Ishikawa (cell line): ENCODE data around the gene SOX21.

Experiments
- CEBPB ChIP-seq: IDR thresholded peaks from 2 replicates; pipeline ENCODE4 v1.6.1; 2012
- CREB1 ChIP-seq: IDR thresholded peaks from 2 replicates; pipeline ENCODE4 v1.6.1; 2012; ENCODE audit warnings: low read depth
- EGR1 ChIP-seq: IDR thresholded peaks from 2 replicates; pipeline ENCODE4 v1.6.1; 2012
- EP300 ChIP-seq: IDR thresholded peaks from 2 replicates; pipeline ENCODE4 v1.6.1; 2012; ENCODE audit warnings: borderline replicate concordance
- FOXM1 ChIP-seq: IDR thresholded peaks from 2 replicates; pipeline ENCODE4 v1.6.1; 2012; ENCODE audit warnings: low read depth, borderline replicate concordance
- NFIC ChIP-seq: IDR thresholded peaks from 2 replicates; pipeline ENCODE4 v1.6.1; 2012
- RAD21 ChIP-seq: IDR thresholded peaks from 2 replicates; pipeline ENCODE4 v1.6.1; 2012; ENCODE audit warnings: low read depth
- TAF1 ChIP-seq: IDR thresholded peaks from 2 replicates; pipeline ENCODE4 v1.6.1; 2012; ENCODE audit warnings: low read depth, mild to moderate bottlenecking
- TCF12 ChIP-seq: IDR thresholded peaks from 2 replicates; pipeline ENCODE4 v1.6.1; 2012; ENCODE audit warnings: low read depth
- TEAD4 ChIP-seq: IDR thresholded peaks from 2 replicates; pipeline ENCODE4 v1.6.1; 2012
- YY1 ChIP-seq: IDR thresholded peaks from 2 replicates; pipeline ENCODE4 v1.6.1; 2012; ENCODE audit warnings: low read depth
- ZBTB7A ChIP-seq: IDR thresholded peaks from 2 replicates; pipeline ENCODE4 v1.6.1; 2012; ENCODE audit warnings: low read depth
- TF ChIP-seq, protein P1 (sequence below): IDR thresholded peaks from 2 replicates; pipeline ENCODE4 v1.6.1; 2012
- TF ChIP-seq, protein P2 (sequence below): IDR thresholded peaks from 2 replicates; pipeline ENCODE4 v1.6.1; 2012
- TF ChIP-seq, protein P3 (sequence below): IDR thresholded peaks from 2 replicates; pipeline ENCODE4 v1.6.1; 2012; ENCODE audit warnings: low read depth, mild to moderate bottlenecking

Gene SOX21

DNA sequence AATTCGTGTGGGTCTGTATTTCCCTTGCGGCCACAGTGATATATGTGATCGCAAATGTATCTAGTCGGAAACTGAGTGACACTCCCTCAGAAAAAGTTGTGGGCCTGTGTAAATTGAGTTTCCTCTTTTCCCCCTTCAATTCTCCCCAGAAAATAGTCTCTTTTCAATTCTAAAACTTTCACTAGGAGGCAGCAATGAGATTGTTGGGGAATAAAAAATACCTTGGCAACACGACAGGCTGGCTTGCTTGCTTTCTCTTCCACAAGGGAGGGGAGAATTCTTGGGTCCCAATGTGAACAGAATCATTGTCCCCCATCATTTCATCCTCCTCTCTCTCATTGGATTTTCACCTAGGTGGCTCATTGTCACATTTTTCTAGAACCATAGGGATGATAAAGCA, 3.7 kb upstream of the SOX21 start:
- TF ChIP-seq TEAD4 (no peak), NFIC (no peak), CEBPB (no peak), RAD21 (peak; percentile 18; the same call in 1 of the 2 replicates), TCF12 (no peak), CREB1 (no peak), ZBTB7A (no peak)
- TF ChIP-seq, protein P1, sequence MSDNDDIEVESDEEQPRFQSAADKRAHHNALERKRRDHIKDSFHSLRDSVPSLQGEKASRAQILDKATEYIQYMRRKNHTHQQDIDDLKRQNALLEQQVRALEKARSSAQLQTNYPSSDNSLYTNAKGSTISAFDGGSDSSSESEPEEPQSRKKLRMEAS = no peak

DNA sequence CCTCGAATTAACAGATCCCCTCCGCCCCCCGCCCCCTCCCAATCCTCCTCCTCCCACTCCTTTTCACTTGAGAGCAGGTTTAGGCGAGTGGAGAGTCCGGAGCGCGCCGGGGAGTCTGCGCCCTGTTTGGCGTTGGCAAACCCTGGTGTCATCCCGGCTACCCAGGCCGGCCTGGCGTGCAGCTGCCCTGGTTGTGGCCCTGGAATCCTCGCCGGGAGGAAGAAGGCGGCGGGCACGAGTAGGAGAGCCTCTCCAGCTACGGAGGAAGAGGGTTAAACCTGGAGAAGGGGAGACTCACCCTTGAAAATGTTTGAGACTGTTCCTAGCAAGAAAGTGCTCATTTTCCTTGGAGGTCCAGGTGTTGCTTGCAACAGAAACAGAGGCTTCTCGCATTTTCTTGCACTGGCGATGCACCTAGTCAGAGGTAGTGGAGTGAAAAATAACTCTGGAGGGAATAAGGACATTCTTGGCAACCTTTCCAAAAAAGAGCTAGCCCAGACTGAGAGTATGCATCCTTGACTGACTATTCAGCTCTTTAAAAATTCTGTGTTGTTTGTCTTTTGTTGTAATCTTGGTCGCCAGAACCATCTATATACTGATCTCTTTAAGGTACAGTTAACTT, 1.3 kb upstream of the SOX21 start:
- no peak for TF ChIP-seq TCF12
- TF ChIP-seq, protein P2, sequence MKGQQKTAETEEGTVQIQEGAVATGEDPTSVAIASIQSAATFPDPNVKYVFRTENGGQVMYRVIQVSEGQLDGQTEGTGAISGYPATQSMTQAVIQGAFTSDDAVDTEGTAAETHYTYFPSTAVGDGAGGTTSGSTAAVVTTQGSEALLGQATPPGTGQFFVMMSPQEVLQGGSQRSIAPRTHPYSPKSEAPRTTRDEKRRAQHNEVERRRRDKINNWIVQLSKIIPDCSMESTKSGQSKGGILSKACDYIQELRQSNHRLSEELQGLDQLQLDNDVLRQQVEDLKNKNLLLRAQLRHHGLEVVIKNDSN = no peak
- TF ChIP-seq EGR1 = no peak
- TF ChIP-seq ZBTB7A = no peak
- no peak for TF ChIP-seq TAF1
- no peak for TF ChIP-seq CREB1

DNA sequence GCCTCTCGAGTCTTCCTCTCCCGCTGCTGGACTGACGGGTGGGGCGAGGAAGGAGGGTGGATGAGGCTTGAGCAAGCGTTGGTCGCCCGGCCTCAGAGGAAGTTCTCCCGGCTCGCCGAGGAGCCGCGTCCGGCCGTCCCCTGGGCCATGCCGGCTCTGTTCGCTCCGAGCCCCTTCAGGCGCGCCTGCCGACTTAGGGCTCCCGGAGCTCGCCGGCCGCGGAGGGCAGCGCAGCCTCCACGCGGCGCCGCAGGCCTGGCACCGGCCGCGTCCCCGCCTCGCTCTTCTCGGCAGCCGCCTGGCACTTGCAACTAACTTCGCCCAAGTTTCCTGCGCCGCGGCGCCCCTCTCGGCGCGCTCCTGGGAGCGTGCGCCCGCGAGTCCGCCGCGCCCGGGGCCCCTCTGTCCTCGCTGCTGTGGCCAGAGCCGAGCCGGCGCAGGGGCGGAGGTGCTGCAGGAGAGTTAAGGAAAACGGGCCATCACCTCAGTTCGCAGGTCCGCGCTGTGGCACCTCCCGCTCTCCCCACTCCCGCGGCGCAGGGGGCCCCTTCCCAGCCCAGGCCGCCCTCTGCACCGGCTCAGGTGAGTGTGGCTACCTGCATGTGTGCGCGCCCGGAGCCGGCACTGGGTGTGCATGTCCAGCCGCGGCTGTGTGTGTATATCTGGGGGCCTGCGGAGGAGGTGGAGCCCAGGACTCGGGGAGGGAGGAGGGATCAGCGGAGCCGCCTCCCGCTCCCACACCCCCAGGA, 641 bp upstream of the SOX21 start:
- TF ChIP-seq ZBTB7A = peak; percentile 44; the same call in 1 of the 2 replicates
- TF ChIP-seq TCF12 = no peak
- no peak for TF ChIP-seq CEBPB
- no peak for TF ChIP-seq EP300
- no peak for TF ChIP-seq FOXM1
- TF ChIP-seq TAF1 = no peak

DNA sequence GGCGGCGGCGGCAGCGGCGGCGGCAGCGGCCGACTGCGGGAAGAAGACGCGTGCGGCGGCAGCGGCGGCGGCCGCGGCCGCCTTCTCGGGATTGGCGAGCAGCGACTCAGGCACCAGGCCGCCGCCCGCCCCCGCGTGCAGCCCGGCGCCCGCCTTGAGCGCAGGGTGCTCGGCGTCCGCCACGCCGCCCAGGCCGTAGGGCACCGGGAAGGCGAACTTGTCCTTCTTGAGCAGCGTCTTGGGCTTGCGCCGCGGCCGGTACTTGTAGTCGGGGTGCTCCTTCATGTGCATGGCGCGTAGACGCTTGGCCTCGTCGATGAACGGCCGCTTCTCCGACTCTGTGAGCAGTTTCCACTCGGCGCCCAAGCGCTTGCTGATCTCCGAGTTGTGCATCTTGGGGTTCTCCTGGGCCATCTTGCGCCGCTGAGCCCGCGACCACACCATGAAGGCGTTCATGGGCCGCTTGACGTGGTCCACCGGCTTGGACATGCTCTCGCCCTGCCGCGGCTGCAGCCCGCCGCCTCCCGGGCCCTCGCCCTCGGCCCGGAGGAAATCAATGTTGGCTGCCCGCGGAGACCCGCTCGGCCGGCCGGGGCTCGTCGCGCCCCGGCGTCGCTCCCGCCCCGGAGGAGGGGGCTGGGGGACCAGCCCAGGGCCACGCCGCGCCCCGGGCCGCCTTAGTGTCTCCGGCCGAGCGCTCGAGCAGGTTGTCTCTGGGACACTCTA, 621 bp downstream of the SOX21 start:
- TF ChIP-seq ZBTB7A (no peak), EGR1 (peak; percentile 53; the same call in 1 of the 2 replicates)

DNA sequence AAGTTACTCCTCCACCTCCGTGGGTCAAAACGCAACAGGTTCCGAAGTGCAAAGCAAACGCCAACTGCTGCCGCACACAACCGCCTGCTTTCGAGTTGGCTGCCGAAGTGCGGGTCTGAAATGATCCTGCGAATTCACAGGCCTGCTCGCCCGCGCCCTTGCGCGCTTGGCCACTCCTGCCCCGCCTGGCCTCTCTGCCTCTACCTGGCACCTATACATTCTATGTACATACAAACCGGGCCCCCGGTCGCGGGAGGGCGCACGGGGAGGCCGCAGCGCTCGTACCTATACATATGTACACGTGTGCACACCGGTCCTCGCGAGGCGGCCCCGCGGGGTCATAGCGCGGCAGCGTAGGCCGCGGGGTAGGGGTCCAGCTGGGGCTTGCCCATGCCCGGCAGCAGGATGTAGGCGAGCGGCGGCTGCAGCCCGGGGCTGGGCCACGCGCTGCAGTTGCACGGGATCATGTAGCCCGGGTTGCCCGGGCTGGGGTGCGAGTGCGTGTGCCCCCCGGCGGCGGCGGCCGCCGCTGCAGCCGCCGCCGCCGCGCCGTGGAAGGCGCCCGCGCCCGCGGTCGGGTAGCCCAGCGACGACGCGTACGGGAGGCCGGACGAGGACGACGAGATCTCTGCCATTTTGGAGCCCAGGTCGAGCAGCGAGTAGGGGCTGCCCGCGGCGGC, 1.3 kb downstream of the SOX21 start:
- no peak for TF ChIP-seq CEBPB
- no peak for TF ChIP-seq TAF1
- no peak for TF ChIP-seq NFIC
- TF ChIP-seq, protein P1 = peak; percentile 48; the same call in 1 of the 2 replicates

DNA sequence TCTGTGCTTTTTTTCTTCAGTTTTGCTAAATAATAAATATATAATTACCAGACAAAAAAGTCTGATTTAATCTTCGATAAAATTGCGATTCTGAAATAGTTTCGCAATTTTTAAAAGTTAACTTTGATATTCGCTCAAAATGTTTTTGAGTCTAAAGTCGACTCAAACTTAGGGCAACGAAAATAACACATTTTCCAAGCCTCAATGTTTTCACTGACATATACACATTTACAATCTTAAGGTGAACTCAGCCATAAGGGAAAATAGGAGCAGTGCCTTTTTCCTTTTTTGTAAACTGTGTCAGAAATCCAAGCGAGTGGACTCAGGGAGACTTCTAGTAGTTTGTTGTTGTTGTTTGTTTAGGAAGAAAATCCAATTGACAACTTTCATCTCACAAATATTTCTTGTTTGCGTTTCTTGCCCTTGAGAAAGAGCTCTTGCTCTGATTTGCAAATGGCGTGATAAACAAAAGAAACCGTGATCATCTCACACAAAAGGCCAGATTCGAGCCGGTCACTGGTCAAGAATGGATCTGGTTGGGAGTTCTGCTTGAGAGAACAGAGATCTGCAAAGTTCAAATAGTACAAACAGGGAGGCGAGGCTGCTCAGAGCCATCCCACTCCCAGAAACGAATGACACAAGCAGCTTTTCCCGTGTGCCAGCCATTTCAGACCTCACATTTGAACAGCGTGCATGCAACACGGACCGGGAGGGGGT, 2.1 kb downstream of the SOX21 start:
- TF ChIP-seq CEBPB (no peak), YY1 (no peak), TCF12 (no peak), FOXM1 (no peak), RAD21 (no peak), CREB1 (no peak), TEAD4 (no peak), EP300 (no peak), NFIC (no peak), EGR1 (no peak), ZBTB7A (no peak), TAF1 (no peak)
- TF ChIP-seq, protein P2 = no peak
- TF ChIP-seq, protein P3, sequence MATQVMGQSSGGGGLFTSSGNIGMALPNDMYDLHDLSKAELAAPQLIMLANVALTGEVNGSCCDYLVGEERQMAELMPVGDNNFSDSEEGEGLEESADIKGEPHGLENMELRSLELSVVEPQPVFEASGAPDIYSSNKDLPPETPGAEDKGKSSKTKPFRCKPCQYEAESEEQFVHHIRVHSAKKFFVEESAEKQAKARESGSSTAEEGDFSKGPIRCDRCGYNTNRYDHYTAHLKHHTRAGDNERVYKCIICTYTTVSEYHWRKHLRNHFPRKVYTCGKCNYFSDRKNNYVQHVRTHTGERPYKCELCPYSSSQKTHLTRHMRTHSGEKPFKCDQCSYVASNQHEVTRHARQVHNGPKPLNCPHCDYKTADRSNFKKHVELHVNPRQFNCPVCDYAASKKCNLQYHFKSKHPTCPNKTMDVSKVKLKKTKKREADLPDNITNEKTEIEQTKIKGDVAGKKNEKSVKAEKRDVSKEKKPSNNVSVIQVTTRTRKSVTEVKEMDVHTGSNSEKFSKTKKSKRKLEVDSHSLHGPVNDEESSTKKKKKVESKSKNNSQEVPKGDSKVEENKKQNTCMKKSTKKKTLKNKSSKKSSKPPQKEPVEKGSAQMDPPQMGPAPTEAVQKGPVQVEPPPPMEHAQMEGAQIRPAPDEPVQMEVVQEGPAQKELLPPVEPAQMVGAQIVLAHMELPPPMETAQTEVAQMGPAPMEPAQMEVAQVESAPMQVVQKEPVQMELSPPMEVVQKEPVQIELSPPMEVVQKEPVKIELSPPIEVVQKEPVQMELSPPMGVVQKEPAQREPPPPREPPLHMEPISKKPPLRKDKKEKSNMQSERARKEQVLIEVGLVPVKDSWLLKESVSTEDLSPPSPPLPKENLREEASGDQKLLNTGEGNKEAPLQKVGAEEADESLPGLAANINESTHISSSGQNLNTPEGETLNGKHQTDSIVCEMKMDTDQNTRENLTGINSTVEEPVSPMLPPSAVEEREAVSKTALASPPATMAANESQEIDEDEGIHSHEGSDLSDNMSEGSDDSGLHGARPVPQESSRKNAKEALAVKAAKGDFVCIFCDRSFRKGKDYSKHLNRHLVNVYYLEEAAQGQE = no peak
- TF ChIP-seq, protein P1 = no peak
